Activated naive CD4-positive, alpha-beta T cell treated with anti-CD3 and anti-CD28 coated beads for 36 hours (primary cell): ENCODE results near the gene WRAP73. TPM values are rescaled to one million over a fixed set of nuclear protein-coding genes. Genes with fewer than 3 reads are reported as not detected.
"Not testable (repeated sequence)": the region's sequence is repeated elsewhere in the genome, so short reads cannot be mapped to it uniquely, and the experiment has no call there.

Source experiments
- CTCF ChIA-PET: fragments of 350-600 bp; sonication (Branson Sonifier 250); formaldehyde crosslinking; loops from one replicate; lab custom pipeline; 2021; ENCODE audit warnings: antibody characterized with exemption; lab: Charles Lee
- DNase-seq: peaks from one replicate; pipeline ENCODE4 v3.0.0-alpha.2; 2020
- H3K27ac Mint-ChIP-seq: one replicate; pipeline ENCODE4 v1.8.0; 2021; ENCODE audit warnings: mild to moderate bottlenecking, mixed read lengths
- H3K27me3 Mint-ChIP-seq: one replicate; pipeline ENCODE4 v1.8.0; 2021; ENCODE audit warnings: low read depth, mixed read lengths
- H3K36me3 Mint-ChIP-seq: one replicate; pipeline ENCODE4 v1.8.0; 2021; ENCODE audit warnings: low read depth, mixed read lengths
- H3K4me1 Mint-ChIP-seq: one replicate; pipeline ENCODE4 v1.8.0; 2021; ENCODE audit warnings: low read depth, mixed read lengths
- H3K4me3 Mint-ChIP-seq: one replicate; pipeline ENCODE4 v1.8.0; 2021; ENCODE audit warnings: mild to moderate bottlenecking, moderate library complexity, mixed read lengths
- H3K9me3 Mint-ChIP-seq: one replicate; pipeline ENCODE4 v1.8.0; 2021; ENCODE audit warnings: mixed read lengths
- intact Hi-C: fragments of 100-400 bp; cut with micrococcal nuclease; formaldehyde crosslinking; loops from one replicate; pipeline ENCODE4 v1.15.1; 2023
- total RNA-seq, 2 experiments: library from RNA; stranded (reverse); gene quantifications; one replicate each; pipeline ENCODE4 v1.2.3, GENCODE V29; 2021

WRAP73 gene
- total RNA-seq, 2 experiments from 2014 or later = 32.4 to 35.4 TPM

DNA sequence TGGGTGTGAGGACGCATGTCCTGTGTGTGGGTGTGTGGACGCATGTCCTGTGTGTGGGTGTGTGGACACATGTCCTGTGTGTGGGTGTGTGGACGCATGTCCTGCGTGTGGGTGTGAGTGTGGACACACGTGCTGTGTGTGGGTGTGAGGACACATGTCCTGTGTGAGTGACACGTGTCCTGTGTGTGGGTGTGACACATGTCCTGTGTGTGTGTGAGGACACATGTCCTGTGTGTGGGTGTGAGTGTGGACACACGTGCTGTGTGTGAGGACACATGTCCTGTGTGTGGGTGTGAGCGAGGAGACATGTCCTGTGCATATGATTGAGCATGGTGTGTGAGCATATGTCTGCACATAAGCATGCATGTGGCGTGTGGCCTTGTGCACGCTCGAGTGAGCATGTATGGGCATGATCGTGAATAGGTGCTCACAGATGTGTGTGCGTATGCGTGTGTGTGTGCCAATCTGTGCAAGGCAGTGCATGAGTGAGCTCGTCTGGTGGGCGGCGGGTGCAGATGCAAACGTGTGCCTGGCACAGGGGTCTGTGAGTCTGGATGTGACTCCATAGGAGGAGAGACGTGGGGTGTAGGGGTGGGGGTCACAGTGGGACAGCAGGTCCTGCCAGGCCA is 63.8 kb downstream of the WRAP73 start:
- Mint-ChIP-seq H3K4me1 (no peaks in the 10 kb centered on the region), H3K27me3 (no peaks in the 10 kb centered on the region), H3K9me3 (no peaks in the 10 kb centered on the region), H3K4me3 (no peak overlapping the region), H3K27ac (no peak overlapping the region), H3K36me3 (no peaks in the 10 kb centered on the region)
- CTCF ChIA-PET = interaction anchor here (0.6 to 0.7 kb wide), 2 partner anchors 18 to 154 kb away, joined by 3 read pairs; no protein-coding TSS in a partner anchor
- no peak for DNase-seq
- intact Hi-C loops = loop anchor here (5.0 kb wide), 1 partner anchor 436 kb away; no protein-coding TSS in a partner anchor

GRCh38 chr1:3585353-3585868 is 64.5 kb downstream of the WRAP73 start:
- H3K36me3 Mint-ChIP-seq, H3K27ac Mint-ChIP-seq, DNase-seq, H3K4me1 Mint-ChIP-seq, CTCF ChIA-PET, H3K9me3 Mint-ChIP-seq, H3K27me3 Mint-ChIP-seq, H3K4me3 Mint-ChIP-seq: not testable (repeated sequence)
- intact Hi-C loops = loop anchor here (5.0 kb wide), 1 partner anchor 437 kb away; no protein-coding TSS in a partner anchor

DNA sequence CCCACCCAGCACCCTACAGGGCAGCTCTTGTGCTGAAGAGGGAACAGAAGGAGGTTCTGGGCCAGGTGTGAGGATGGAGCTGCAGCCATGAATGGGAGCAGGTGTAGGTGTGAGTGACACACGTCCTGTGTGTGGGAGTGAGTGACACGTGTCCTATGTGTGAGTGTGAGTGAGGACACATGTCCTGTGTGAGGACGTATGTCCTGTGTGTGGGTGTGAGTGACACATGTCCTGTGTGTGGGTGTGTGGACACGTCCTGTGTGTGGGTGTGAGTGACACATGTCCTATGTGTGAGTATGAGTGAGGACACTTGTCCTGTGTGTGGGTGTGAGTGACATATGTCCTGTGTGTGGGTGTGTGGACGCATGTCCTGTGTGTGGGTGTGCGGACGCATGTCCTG is 65.0 kb downstream of the WRAP73 start:
- peak; percentile 16 for DNase-seq
- Mint-ChIP-seq H3K27ac (no peak overlapping the region), H3K36me3 (no peaks in the 10 kb centered on the region), H3K4me1 (no peaks in the 10 kb centered on the region), H3K27me3 (no peaks in the 10 kb centered on the region), H3K4me3 (no peak overlapping the region), H3K9me3 (no peaks in the 10 kb centered on the region)
- intact Hi-C loops = loop anchor here (5.0 kb wide), 1 partner anchor 437 kb away; no protein-coding TSS in a partner anchor
- CTCF ChIA-PET = no interaction called here

DNA sequence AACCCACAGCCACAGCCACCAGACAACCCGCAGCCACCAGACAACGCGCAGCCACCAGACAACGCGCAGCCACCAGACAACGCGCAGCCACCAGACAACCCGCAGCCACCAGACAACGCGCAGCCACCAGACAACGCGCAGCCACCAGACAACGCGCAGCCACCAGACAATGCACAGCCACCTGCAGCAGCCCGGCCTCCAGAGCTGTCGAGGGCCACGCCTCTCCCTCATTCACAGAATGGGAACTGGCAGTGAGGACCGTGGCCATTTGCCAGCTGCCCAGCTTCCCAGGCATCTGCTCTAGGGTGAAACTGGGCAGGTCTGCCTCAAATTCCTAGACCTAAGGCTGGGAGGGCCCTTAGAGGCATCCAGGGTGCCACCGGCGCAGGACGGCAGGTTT is 66.2 kb downstream of the WRAP73 start:
- H3K27ac Mint-ChIP-seq, H3K4me3 Mint-ChIP-seq, H3K27me3 Mint-ChIP-seq, CTCF ChIA-PET, intact Hi-C loops, H3K36me3 Mint-ChIP-seq, H3K4me1 Mint-ChIP-seq, DNase-seq, H3K9me3 Mint-ChIP-seq: not testable (repeated sequence)

DNA sequence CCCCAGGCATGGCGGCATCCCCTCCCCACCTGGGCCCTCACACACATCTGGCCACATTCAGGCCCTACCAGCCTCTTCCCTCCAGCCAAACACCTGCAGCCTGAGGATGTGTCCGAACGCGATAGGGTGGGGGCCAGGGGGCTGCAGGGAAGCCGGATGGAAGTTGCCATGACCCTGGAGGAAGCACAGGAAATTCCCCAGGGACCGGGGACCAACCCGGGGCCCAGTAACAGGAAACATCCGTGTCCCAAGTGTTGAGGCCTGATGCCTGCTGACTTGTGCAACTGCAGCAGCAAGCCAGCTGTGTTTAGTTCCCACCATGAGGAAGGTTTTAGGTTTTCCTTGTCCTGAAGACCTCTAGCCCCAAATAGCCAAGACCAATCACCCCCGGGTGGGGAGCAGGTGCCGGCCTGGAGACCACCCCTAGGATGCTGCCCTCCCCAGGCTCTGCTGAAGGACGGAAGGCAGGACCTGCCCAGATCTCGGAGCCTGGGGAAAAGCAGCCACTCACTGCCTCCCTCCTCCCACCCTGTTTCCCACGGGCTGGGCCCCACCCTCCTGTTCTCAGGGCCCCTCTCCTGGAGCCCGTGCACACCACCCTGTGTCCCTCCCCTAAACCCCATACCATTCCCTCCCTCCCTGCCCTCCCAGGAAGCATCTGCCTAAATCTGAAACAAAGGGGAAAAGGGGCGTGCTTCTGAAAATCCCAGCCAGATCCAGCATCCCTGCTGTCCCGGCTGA is 68.4 kb downstream of the WRAP73 start:
- intact Hi-C loops = no loop called here
- Mint-ChIP-seq H3K36me3 (no peaks in the 10 kb centered on the region), H3K27ac (no peak overlapping the region), H3K9me3 (no peaks in the 10 kb centered on the region), H3K4me1 (no peaks in the 10 kb centered on the region), H3K27me3 (no peaks in the 10 kb centered on the region), H3K4me3 (no peak overlapping the region)
- no peak for DNase-seq
- CTCF ChIA-PET = no interaction called here

Other genes with a start within 250 kb of the WRAP73 start
- under 1 TPM; 0.17 TPM for gene ARHGEF16, start 195.4 kb downstream of the WRAP73 start, total RNA-seq
- 1 to 10 TPM; 5.8 to 5.9 TPM for gene MEGF6, start 38.6 kb downstream of the WRAP73 start, total RNA-seq
- 1 to 10 TPM; 6.8 TPM for gene TPRG1L, start 25.1 kb downstream of the WRAP73 start, total RNA-seq
- under 1 TPM; 0.20 to 0.43 TPM for gene TP73, start 2.4 kb upstream of the WRAP73 start, total RNA-seq
- gene CCDC27, start 102.3 kb upstream of the WRAP73 start, total RNA-seq = not detected
- 1 to 10 TPM in 1 of 2 experiments, under 1 TPM in 1; 0.83 to 2.0 TPM for gene SMIM1, start 122.6 kb upstream of the WRAP73 start, total RNA-seq
- gene LRRC47, start 146.4 kb upstream of the WRAP73 start, total RNA-seq = 10 to 100 TPM; 22.0 to 23.9 TPM
- 10 to 100 TPM; 25.4 to 27.3 TPM for gene CEP104, start 207.1 kb upstream of the WRAP73 start, total RNA-seq
- 1 to 10 TPM; 6.3 to 6.5 TPM for gene DFFB, start 207.4 kb upstream of the WRAP73 start, total RNA-seq